ENCODE measurements around the gene PLOD3.

The PLOD3 gene

DNA sequence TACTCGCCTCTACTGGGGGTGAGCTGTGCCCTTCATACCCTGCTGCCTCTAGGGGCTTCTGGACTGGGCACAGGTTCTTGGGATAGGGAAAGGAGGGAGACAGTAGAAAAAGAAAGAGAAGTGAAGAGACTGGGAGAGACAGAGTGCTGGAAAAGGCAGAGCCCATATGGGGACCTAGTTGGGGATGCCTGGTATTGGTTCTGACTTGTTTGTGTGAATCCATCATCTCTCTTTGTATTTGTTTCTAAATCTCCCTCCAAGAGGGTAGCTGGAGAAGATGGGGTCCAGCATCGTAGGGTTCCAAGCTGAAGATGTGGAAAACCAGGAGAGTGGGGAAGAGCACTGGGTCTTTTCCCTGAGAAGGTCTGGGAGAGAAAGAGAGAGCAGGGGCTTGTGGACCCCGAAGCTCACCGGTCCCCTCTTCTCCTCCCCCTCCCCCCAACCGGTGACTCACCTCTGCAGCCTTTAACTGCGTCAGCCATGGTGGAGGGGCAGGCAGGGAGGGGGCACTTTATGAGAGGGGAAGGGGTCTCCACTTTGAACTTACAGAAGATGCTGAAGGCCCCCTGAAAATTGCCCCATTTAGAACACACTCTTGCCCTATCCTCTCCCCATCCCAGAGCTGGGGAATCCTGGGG is 48.9 kb downstream of the PLOD3 start:
- H3K4me3 ChIP-seq (ENCODE audit: low read length), result no peak overlapping the region
- H3K36me3 ChIP-seq (ENCODE audit: control insufficient read depth, insufficient read depth, low read length), result no peaks in the 10 kb centered on the region
- no peak overlapping the region for H3K27ac ChIP-seq (ENCODE audit: low read depth, low read length)
- H3K27me3 ChIP-seq (ENCODE audit: control insufficient read depth, insufficient read depth, low read length), result peaks cover 80% of the 10 kb centered on the region
- peaks cover 5% of the 10 kb centered on the region for H3K4me1 ChIP-seq (ENCODE audit: control insufficient read depth, insufficient read depth, low read length)
- H3K9ac ChIP-seq (ENCODE audit: low read length), result no peak overlapping the region

DNA sequence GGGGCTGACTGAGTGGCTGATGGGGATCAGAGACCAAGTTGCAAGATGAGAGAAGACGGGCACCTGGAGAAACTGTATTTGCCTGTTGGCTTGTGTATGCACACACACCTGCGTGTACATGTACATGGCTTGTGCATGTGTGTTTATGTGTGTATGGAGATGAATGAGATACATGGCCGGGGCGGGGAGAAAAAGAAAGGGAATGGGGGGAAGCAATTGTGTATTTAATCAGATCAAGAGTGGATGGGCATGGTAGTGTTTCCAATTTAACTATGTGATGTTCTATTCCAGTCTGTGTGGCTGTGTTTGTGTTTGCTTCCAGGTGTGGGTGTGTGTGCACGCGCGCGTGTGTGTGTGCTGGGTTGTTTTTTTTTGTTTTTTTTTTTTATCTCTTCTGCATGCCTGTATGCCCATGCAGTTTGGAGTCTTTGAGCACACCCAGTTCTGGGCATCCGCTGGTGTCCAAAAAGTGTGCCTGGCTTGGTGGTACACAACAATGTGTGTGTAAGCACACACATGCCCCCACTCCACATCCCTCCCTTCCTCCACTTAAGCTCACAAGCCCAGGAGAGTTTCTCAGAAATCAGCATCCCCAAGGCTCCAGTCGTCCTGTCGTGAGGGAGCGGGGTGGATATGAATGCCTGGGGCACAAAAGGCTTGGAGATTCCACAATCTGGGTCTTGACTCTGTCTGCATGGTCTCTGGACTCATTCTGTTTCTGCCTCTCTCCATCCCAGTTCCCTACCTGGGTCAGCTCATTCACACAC is 49.6 kb downstream of the PLOD3 start:
- H3K4me3 ChIP-seq (ENCODE audit: low read length), result no peak overlapping the region
- H3K4me1 ChIP-seq (ENCODE audit: control insufficient read depth, insufficient read depth, low read length), result peaks cover 2% of the 10 kb centered on the region
- no peaks in the 10 kb centered on the region for H3K36me3 ChIP-seq (ENCODE audit: control insufficient read depth, insufficient read depth, low read length)
- H3K27ac ChIP-seq (ENCODE audit: low read depth, low read length), result no peak overlapping the region
- no peak overlapping the region for H3K9ac ChIP-seq (ENCODE audit: low read length)
- H3K27me3 ChIP-seq (ENCODE audit: control insufficient read depth, insufficient read depth, low read length), result peaks cover 76% of the 10 kb centered on the region

DNA sequence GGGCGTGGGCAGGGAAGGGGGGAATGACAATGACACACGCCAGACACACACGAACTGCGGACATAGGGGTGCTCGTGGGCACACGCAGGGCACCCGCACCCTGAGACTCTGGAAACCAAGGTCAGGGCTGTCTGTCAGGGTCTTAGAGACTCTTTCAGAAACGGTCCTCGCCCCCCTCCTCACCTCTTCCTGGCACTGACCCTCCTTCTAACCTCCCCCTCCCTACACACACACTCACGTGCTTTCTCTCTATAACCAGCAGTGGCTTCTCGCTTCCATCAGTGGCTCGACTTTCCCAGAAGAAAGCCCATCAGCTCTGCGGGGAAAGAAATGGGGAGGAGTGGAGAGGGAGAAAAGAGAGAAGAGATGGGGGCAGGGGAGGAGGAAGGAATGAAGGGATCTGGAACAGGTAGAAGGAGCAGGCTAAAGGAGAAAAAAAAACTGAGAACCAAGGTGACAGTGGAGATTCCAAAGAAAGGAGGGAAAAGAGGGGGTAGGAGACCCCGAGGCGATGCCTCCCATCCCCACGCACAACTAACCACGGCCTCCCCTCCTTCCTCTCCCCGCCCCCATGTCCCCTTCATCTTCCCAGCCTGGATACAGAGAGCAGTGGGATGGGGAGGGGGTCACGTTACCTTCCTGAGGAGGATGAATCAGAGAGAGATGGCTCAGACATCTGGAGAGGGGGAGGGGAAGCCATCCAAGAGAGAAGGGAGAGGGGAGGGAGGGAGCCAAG is 50.3 kb downstream of the PLOD3 start:
- Histone ChIP-seq H3K9ac (ENCODE audit: low read length) (no peak overlapping the region), H3K36me3 (ENCODE audit: control insufficient read depth, insufficient read depth, low read length) (no peaks in the 10 kb centered on the region), H3K27me3 (ENCODE audit: control insufficient read depth, insufficient read depth, low read length) (peaks cover 71% of the 10 kb centered on the region), H3K4me3 (ENCODE audit: low read length) (no peak overlapping the region), H3K27ac (ENCODE audit: low read depth, low read length) (no peak overlapping the region), H3K4me1 (ENCODE audit: control insufficient read depth, insufficient read depth, low read length) (peaks cover 2% of the 10 kb centered on the region)

- no peak overlapping the region for H3K9ac ChIP-seq (ENCODE audit: low read length)
- peaks cover 70% of the 10 kb centered on the region for H3K27me3 ChIP-seq (ENCODE audit: control insufficient read depth, insufficient read depth, low read length)
- H3K4me3 ChIP-seq (ENCODE audit: low read length), result no peak overlapping the region
- no peak overlapping the region for H3K27ac ChIP-seq (ENCODE audit: low read depth, low read length)
- H3K36me3 ChIP-seq (ENCODE audit: control insufficient read depth, insufficient read depth, low read length), result no peaks in the 10 kb centered on the region
- H3K4me1 ChIP-seq (ENCODE audit: control insufficient read depth, insufficient read depth, low read length), result peaks cover 2% of the 10 kb centered on the region
These were observed 50.8 kb downstream of the PLOD3 start for GRCh38 chr7:101166648-101166908.

- peak overlapping the region; percentile 47 for H3K4me3 ChIP-seq (ENCODE audit: low read length)
These were observed 51.3 kb downstream of the PLOD3 start for GRCh38 chr7:101165958-101166647.

DNA sequence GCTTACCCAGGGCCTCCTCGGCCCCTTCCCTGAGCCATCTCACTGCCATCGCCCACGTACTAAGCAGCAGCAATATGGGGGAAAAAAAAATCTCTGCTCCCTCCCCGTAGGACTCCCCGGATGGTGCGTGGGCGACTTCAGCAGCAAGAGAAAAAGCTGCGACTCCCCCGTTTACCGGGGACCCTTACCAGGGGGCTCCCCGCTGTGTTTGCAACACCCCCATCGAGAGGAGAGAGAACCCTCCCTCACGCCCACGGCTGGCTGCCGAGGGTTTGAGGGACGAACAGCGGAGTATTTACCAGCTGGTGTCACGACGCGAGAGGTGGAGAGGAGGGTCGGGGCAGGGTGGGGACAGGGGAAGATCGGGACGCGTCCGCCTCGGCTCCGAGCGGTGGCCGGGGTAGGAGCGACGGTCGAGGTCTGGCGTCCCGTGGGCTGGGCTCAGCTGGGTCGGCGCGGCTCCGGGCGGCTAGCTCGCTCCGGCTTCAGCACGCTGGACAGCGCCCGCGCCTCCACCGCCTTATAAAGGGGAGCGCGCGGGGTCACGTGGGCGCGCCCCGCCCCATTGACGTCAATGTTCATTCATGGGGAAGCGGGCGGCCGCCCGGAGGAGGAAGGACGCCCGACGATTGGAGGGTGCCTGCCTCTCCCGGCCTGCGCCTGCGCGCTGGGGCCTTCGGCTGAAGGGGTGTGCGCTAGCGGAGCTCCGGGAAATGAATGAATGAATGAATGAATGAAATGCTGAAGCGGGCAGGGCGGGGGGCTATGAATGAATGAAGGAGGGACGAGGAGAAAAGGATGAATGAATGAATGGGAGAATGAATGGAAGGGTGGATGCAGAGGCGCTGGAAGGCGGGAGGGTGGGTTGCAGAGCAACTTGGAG is 52.1 kb downstream of the PLOD3 start, which contains the start of gene VGF:
Gene VGF, minus strand, starts transcription at position 495 of the 883 bp plus-strand sequence. CDS start 726 bp downstream, outside the sequence.
- Histone ChIP-seq H3K4me3 (ENCODE audit: low read length) (peak within 1 kb of the TSS; percentile 47), H3K27me3 (ENCODE audit: control insufficient read depth, insufficient read depth, low read length) (peaks cover 58% of the 10 kb centered on the region), H3K9ac (ENCODE audit: low read length) (no peak within 1 kb of the TSS), H3K4me1 (ENCODE audit: control insufficient read depth, insufficient read depth, low read length) (peaks cover 2% of the 10 kb centered on the region), H3K36me3 (ENCODE audit: control insufficient read depth, insufficient read depth, low read length) (peaks cover 2% of the 10 kb centered on the region), H3K27ac (ENCODE audit: low read depth, low read length) (no peak within 1 kb of the TSS)

More at GRCh38 chr7:101165958-101166647, 51.3 kb downstream of the PLOD3 start:
- no peak overlapping the region for H3K27ac ChIP-seq (ENCODE audit: low read depth, low read length)
- H3K4me1 ChIP-seq (ENCODE audit: control insufficient read depth, insufficient read depth, low read length), result peaks cover 2% of the 10 kb centered on the region
- peaks cover 66% of the 10 kb centered on the region for H3K27me3 ChIP-seq (ENCODE audit: control insufficient read depth, insufficient read depth, low read length)
- H3K9ac ChIP-seq (ENCODE audit: low read length), result no peak overlapping the region
- H3K36me3 ChIP-seq (ENCODE audit: control insufficient read depth, insufficient read depth, low read length), result no peaks in the 10 kb centered on the region

DNA sequence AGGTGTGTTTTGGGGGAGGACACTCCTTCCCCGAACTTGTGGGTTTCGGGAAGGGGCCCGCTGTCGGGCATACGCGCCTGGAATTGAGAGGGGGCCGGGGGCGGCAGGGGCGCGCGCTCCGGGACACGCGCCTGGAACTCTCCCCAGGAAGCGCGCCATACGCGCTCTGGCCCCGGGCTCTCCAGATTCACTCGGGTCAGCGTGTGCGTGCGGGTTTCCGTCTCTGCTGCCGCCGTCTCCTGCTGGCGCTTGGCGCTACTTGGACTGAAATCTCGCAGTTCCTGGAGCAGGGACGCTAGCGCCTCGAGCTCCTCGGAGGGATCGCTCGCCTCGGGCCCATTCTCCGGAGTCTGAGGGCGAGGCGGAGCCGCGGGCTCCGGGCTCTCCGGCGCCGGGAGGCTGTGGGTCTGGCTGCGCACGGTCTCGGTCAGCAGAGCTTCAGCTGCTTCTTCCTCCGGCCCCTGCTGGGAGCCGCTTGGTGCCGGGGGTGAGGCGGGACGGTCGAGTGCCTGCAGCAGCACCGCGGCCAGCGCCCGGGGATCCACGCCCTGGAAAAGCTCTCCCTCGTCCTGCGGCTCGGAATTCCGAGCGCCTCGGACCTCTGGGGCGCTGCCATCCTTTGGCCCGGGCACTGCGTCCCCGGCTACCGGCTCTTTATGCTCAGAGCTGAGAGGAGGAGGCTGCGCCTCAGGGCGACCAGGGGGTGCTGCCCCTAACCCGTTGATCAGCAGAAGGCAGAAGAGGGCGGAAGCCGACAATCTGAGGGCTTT is 53.1 kb downstream of the PLOD3 start:
- Histone ChIP-seq H3K36me3 (ENCODE audit: control insufficient read depth, insufficient read depth, low read length) (peaks cover 6% of the 10 kb centered on the region), H3K4me3 (ENCODE audit: low read length) (peak overlapping the region; percentile 43), H3K4me1 (ENCODE audit: control insufficient read depth, insufficient read depth, low read length) (peaks cover 2% of the 10 kb centered on the region), H3K27me3 (ENCODE audit: control insufficient read depth, insufficient read depth, low read length) (peaks cover 49% of the 10 kb centered on the region), H3K27ac (ENCODE audit: low read depth, low read length) (no peak overlapping the region), H3K9ac (ENCODE audit: low read length) (no peak overlapping the region)

GRCh38 chr7:101163279-101164070 is 53.9 kb downstream of the PLOD3 start:
- Histone ChIP-seq H3K4me1 (ENCODE audit: control insufficient read depth, insufficient read depth, low read length) (peaks cover 2% of the 10 kb centered on the region), H3K27ac (ENCODE audit: low read depth, low read length) (no peak overlapping the region), H3K4me3 (ENCODE audit: low read length) (peak overlapping the region; percentile 43), H3K27me3 (ENCODE audit: control insufficient read depth, insufficient read depth, low read length) (peaks cover 44% of the 10 kb centered on the region), H3K36me3 (ENCODE audit: control insufficient read depth, insufficient read depth, low read length) (peaks cover 9% of the 10 kb centered on the region), H3K9ac (ENCODE audit: low read length) (no peak overlapping the region)

DNA sequence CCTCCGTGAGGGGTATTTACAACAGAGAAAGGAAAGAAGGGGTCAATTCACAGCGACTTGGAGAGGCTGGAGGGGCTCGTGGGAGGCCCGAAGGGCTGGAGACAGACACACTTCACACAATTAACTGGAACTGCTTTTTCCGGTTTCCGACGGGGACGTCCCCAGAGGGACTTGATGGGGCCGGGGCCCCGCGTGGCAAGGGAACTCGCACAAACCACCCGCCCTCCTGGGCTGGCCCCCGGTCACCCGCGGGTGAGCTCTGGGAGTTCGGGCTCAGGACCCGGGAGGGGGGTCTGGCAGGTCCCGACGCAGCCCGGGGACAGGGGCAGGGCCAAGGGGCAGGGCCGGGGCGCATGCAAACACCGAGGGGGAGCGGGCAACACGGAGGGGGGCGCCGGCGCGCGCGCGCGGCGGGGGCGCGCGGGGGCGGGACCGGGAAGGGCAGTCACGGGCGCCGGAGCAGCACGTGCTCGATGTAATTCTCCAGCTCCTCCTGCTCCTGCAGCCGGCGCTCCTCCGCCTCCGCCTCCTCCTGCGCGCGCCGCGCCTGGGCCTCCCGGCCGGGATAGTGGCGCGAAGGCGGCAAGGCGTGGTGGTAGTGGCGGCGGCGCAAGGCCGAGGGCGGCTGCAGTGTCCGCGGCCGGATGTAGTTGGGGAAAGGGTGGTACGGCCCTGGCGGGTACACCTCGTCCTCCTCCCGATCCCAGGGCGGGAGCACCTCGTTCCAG is 54.7 kb downstream of the PLOD3 start:
- no peak overlapping the region for H3K9ac ChIP-seq (ENCODE audit: low read length)
- peaks cover 9% of the 10 kb centered on the region for H3K36me3 ChIP-seq (ENCODE audit: control insufficient read depth, insufficient read depth, low read length)
- H3K4me3 ChIP-seq (ENCODE audit: low read length), result peak overlapping the region; percentile 22
- H3K27me3 ChIP-seq (ENCODE audit: control insufficient read depth, insufficient read depth, low read length), result peaks cover 39% of the 10 kb centered on the region
- peaks cover 2% of the 10 kb centered on the region for H3K4me1 ChIP-seq (ENCODE audit: control insufficient read depth, insufficient read depth, low read length)
- H3K27ac ChIP-seq (ENCODE audit: low read depth, low read length), result no peak overlapping the region

GRCh38 chr7:101161692-101162471 is 55.5 kb downstream of the PLOD3 start:
- no peak overlapping the region for H3K4me3 ChIP-seq (ENCODE audit: low read length)
- no peak overlapping the region for H3K27ac ChIP-seq (ENCODE audit: low read depth, low read length)
- H3K36me3 ChIP-seq (ENCODE audit: control insufficient read depth, insufficient read depth, low read length), result peaks cover 9% of the 10 kb centered on the region
- peaks cover 2% of the 10 kb centered on the region for H3K4me1 ChIP-seq (ENCODE audit: control insufficient read depth, insufficient read depth, low read length)
- no peak overlapping the region for H3K9ac ChIP-seq (ENCODE audit: low read length)
- H3K27me3 ChIP-seq (ENCODE audit: control insufficient read depth, insufficient read depth, low read length), result peaks cover 32% of the 10 kb centered on the region

Data from rectal smooth muscle tissue (tissue), 1 donor.